Subcutaneous adipose tissue (tissue), 4 donors: Measurements from ENCODE around the gene CPA5. TPM values are rescaled to one million over a fixed set of nuclear protein-coding genes. Genes with fewer than 3 reads are reported as not detected.

Experiments
- total RNA-seq, 4 donors: library from RNA; depleted of rRNA; stranded (reverse); fragments of >200 nt; gene quantifications; one replicate each; pipeline ENCODE4 v1.1.0, GENCODE V29; 2016
- TF ChIP-seq, protein P1 (sequence below): fragments of 450-650 bp; IDR thresholded peaks from one replicate; pipeline ENCODE4 v1.5.1; 2016; ENCODE audit warnings: low read depth, mild to moderate bottlenecking, control low read depth, antibody characterized with exemption, moderate library complexity

CPA5 gene
- total RNA-seq, 4 donors from 2014 or later = not detected

DNA sequence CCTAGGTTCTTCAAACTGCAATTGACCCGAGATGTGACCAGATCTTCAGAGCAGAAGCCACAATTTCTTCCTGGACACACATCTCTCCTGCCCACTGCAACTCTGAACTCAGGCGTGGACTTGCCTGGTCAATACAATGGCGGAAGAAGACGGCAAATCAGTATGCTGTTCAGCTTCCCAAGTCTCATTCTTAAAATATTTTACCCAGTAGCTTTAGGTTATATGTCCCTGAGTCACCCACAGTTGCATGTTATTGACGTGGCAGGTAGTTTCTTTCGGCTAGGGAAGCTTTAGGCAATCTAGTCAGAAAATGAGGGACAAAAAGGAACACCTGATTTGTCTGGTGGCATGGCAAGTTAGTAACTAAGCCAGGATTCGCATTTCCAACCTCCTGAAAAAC lies 73.7 kb downstream of the CPA5 start:
- TF ChIP-seq, protein P1, sequence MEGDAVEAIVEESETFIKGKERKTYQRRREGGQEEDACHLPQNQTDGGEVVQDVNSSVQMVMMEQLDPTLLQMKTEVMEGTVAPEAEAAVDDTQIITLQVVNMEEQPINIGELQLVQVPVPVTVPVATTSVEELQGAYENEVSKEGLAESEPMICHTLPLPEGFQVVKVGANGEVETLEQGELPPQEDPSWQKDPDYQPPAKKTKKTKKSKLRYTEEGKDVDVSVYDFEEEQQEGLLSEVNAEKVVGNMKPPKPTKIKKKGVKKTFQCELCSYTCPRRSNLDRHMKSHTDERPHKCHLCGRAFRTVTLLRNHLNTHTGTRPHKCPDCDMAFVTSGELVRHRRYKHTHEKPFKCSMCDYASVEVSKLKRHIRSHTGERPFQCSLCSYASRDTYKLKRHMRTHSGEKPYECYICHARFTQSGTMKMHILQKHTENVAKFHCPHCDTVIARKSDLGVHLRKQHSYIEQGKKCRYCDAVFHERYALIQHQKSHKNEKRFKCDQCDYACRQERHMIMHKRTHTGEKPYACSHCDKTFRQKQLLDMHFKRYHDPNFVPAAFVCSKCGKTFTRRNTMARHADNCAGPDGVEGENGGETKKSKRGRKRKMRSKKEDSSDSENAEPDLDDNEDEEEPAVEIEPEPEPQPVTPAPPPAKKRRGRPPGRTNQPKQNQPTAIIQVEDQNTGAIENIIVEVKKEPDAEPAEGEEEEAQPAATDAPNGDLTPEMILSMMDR = no peak

Other genes starting within 250 kb of the CPA5 start
- gene TMEM209, start 139.4 kb upstream of the CPA5 start, total RNA-seq = 10 to 100 TPM in 2 of 4 donors, 1 to 10 TPM in 2; 9.0 to 13.4 (median 10.4) TPM
- not detected for gene SSMEM1, start 137.0 kb upstream of the CPA5 start, total RNA-seq
- gene CPA2, start 78.0 kb upstream of the CPA5 start, total RNA-seq = not detected
- gene CPA4, start 51.7 kb upstream of the CPA5 start, total RNA-seq = under 1 TPM in 2 of 4 donors, not detected in 2; 0.22 to 0.51 TPM
- gene CPA1, start 35.7 kb downstream of the CPA5 start, total RNA-seq = 1 to 10 TPM in 2 of 4 donors, under 1 TPM in 1, not detected in 1; 0.66 to 5.1 (median 3.3) TPM
- gene CEP41, start 96.2 kb downstream of the CPA5 start, total RNA-seq = 1 to 10 TPM; 3.2 to 6.0 (median 3.9) TPM
- 100 to 1,000 TPM in 3 of 4 donors, 10 to 100 TPM in 1; 63.6 to 527 (median 235) TPM for gene MEST, start 147.3 kb downstream of the CPA5 start, total RNA-seq